ENCODE results near the gene CGNL1.
A peak's percentile ranks its signal among the peaks of the same experiment; 100 is the strongest.

Gene CGNL1

DNA sequence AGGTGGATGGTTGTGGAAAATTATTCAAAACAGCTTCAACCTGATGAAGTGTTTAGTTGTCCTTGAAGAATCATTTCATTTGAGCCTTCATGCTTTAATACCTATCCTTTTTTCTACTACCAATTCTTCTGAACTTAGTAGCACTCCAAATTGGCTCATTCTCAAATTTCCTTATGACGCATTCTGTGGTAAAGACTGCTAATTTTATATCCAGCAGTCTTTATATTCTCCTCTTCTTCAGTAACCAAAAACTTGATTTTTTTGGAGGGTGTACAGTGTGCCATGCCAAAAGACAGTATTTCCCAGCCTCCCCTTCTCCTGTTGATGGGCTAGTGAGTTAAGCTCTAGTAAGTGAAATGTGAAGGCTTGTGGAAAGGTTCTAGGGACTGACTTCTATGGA, 25.2 kb downstream of the CGNL1 start:
- Histone ChIP-seq H3K4me3 (ENCODE audit: insufficient read depth in 1 of 2, low read depth in 1 of 2, low read length in 2 of 2) (no peak overlapping the region), H3K9me3 (ENCODE audit: control insufficient read depth, low read length) (peaks cover 8% of the 10 kb centered on the region), H3K18ac (ENCODE audit: low read depth in 1 of 2, low read length in 2 of 2) (no peak overlapping the region), H3K79me1 (replicated peaks; ENCODE audit: low read length, poor library complexity, severe bottlenecking) (peaks cover 29% of the 10 kb centered on the region), H2BK15ac (ENCODE audit: low read depth, poor library complexity, severe bottlenecking) (no peak overlapping the region), H2AFZ (ENCODE audit: low read depth, low read length) (no peak overlapping the region), H3K14ac (ENCODE audit: low read length in 2 of 2) (no peak overlapping the region), H2BK12ac (ENCODE audit: low read length in 2 of 2) (no peak overlapping the region), H2AK5ac (ENCODE audit: low read length, severe bottlenecking) (no peak overlapping the region), H2BK120ac (ENCODE audit: low read depth, low read length) (no peak overlapping the region), H3K36me3 (ENCODE audit: control insufficient read depth in 1 of 2, insufficient read depth in 2 of 2, low read depth in 1 of 2, low read length in 2 of 2) (peaks cover 0 to 24% of the 10 kb centered on the region in 2 experiments), H3K4me1 (ENCODE audit: control insufficient read depth, insufficient read depth, low read depth, low read length) (peaks cover 12% of the 10 kb centered on the region), H2BK5ac (ENCODE audit: low read depth, low read length, poor library complexity, severe bottlenecking) (no peak overlapping the region), H3K27ac (ENCODE audit: low read length, poor library complexity, severe bottlenecking) (no peak overlapping the region), H3K23ac (ENCODE audit: low read length in 2 of 2) (no peak overlapping the region), H3K9ac (ENCODE audit: low read length) (no peak overlapping the region), H3K4ac (ENCODE audit: low read depth in 1 of 2, low read length in 2 of 2) (no peak overlapping the region), H3K4me2 (ENCODE audit: low read length, poor library complexity, severe bottlenecking) (no peak overlapping the region), H3K27me3 (ENCODE audit: control insufficient read depth in 1 of 2, insufficient read depth in 1 of 2, low read length in 2 of 2) (peaks cover 0 to 67% of the 10 kb centered on the region in 2 experiments), H4K91ac (ENCODE audit: low read length) (no peak overlapping the region), H4K8ac (ENCODE audit: low read length) (no peak overlapping the region)
- 100% methylated on average over 1 of the region's 1 CpG for WGBS
- DNase-seq, result no peak

DNA sequence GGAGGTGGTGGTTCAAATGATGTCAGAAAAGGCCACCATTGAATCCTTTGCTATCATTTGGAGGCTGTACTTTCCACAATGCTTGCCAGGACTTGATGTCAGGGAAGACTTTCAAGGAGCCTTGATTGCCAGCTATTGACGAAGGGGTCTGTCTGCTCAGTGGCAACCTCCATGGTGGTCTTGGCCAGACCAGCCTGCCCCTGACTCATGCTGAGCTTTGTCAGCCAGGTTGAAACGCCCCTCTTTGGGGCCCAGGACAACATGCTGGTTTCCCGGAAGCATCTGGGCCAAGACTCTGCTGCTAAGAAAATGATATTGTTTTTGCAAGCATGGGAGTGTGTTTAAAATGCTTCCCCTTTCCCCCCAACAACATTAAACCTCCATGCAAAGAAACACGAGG, 26.7 kb downstream of the CGNL1 start:
- Histone ChIP-seq H2AFZ (ENCODE audit: low read depth, low read length) (no peak overlapping the region), H3K4ac (ENCODE audit: low read depth in 1 of 2, low read length in 2 of 2) (no peak overlapping the region), H3K4me2 (ENCODE audit: low read length, poor library complexity, severe bottlenecking) (no peak overlapping the region), H4K8ac (ENCODE audit: low read length) (no peak overlapping the region), H2BK12ac (ENCODE audit: low read length in 2 of 2) (no peak overlapping the region), H3K27ac (ENCODE audit: low read length, poor library complexity, severe bottlenecking) (peak overlapping the region; percentile 13), H2BK5ac (ENCODE audit: low read depth, low read length, poor library complexity, severe bottlenecking) (no peak overlapping the region), H3K79me1 (replicated peaks; ENCODE audit: low read length, poor library complexity, severe bottlenecking) (peaks cover 30% of the 10 kb centered on the region), H3K9ac (ENCODE audit: low read length) (no peak overlapping the region), H3K9me3 (ENCODE audit: control insufficient read depth, low read length) (peaks cover 8% of the 10 kb centered on the region), H2BK15ac (ENCODE audit: low read depth, poor library complexity, severe bottlenecking) (no peak overlapping the region), H3K23ac (ENCODE audit: low read length in 2 of 2) (no peak overlapping the region), H4K91ac (ENCODE audit: low read length) (no peak overlapping the region), H3K4me3 (ENCODE audit: insufficient read depth in 1 of 2, low read depth in 1 of 2, low read length in 2 of 2) (no peak overlapping the region), H3K14ac (ENCODE audit: low read length in 2 of 2) (no peak overlapping the region), H3K27me3 (ENCODE audit: control insufficient read depth in 1 of 2, insufficient read depth in 1 of 2, low read length in 2 of 2) (peaks cover 0 to 59% of the 10 kb centered on the region in 2 experiments), H2BK120ac (ENCODE audit: low read depth, low read length) (no peak overlapping the region), H3K36me3 (ENCODE audit: control insufficient read depth in 1 of 2, insufficient read depth in 2 of 2, low read depth in 1 of 2, low read length in 2 of 2) (peaks cover 0 to 23% of the 10 kb centered on the region in 2 experiments), H3K18ac (ENCODE audit: low read depth in 1 of 2, low read length in 2 of 2) (no peak overlapping the region), H2AK5ac (ENCODE audit: low read length, severe bottlenecking) (no peak overlapping the region), H3K4me1 (ENCODE audit: control insufficient read depth, insufficient read depth, low read depth, low read length) (peaks cover 9% of the 10 kb centered on the region)
- no peak for DNase-seq
- 49% methylated on average over 2 of the region's 4 CpGs for WGBS

- Histone ChIP-seq H3K4ac (ENCODE audit: low read depth in 1 of 2, low read length in 2 of 2) (no peak overlapping the region), H3K9me3 (ENCODE audit: control insufficient read depth, low read length) (peaks cover 8% of the 10 kb centered on the region), H4K8ac (ENCODE audit: low read length) (no peak overlapping the region), H3K27me3 (ENCODE audit: control insufficient read depth in 1 of 2, insufficient read depth in 1 of 2, low read length in 2 of 2) (peaks cover 0 to 53% of the 10 kb centered on the region in 2 experiments), H2AK5ac (ENCODE audit: low read length, severe bottlenecking) (no peak overlapping the region), H4K91ac (ENCODE audit: low read length) (no peak overlapping the region), H3K27ac (ENCODE audit: low read length, poor library complexity, severe bottlenecking) (no peak overlapping the region), H2BK12ac (ENCODE audit: low read length in 2 of 2) (no peak overlapping the region), H3K79me1 (replicated peaks; ENCODE audit: low read length, poor library complexity, severe bottlenecking) (peaks cover 29% of the 10 kb centered on the region), H2AFZ (ENCODE audit: low read depth, low read length) (no peak overlapping the region), H3K4me1 (ENCODE audit: control insufficient read depth, insufficient read depth, low read depth, low read length) (peaks cover 8% of the 10 kb centered on the region), H3K4me2 (ENCODE audit: low read length, poor library complexity, severe bottlenecking) (no peak overlapping the region), H3K36me3 (ENCODE audit: control insufficient read depth in 1 of 2, insufficient read depth in 2 of 2, low read depth in 1 of 2, low read length in 2 of 2) (peaks cover 0 to 21% of the 10 kb centered on the region in 2 experiments), H2BK15ac (ENCODE audit: low read depth, poor library complexity, severe bottlenecking) (no peak overlapping the region), H3K14ac (ENCODE audit: low read length in 2 of 2) (no peak overlapping the region), H3K4me3 (ENCODE audit: insufficient read depth in 1 of 2, low read depth in 1 of 2, low read length in 2 of 2) (no peak overlapping the region), H3K18ac (ENCODE audit: low read depth in 1 of 2, low read length in 2 of 2) (no peak overlapping the region), H2BK120ac (ENCODE audit: low read depth, low read length) (no peak overlapping the region), H3K23ac (ENCODE audit: low read length in 2 of 2) (no peak overlapping the region), H3K9ac (ENCODE audit: low read length) (no peak overlapping the region), H2BK5ac (ENCODE audit: low read depth, low read length, poor library complexity, severe bottlenecking) (no peak overlapping the region)
- WGBS, result 46% methylated on average over 5 of the region's 5 CpGs
- DNase-seq, result no peak
These were observed 27.4 kb downstream of the CGNL1 start for GRCh38 chr15:57403566-57404325.

DNA sequence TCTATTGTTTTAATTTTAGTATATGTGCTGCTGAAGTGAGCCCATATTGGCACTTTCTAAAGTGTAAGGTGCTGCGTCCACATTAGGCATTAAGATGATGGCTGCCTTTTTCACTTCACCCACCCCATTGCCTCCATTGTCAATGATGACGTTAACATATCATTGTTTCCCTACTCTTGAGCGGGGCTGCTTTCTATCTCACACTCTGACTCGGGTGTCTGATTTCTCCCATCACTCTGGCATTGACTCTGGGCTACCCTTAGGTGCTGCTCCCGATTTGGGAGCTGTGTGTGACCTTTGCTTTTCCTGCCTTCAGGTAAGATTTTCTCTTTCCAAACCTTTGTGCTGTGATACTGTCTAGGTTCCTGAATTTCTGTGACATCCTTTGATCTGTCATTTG, 28.8 kb downstream of the CGNL1 start:
- no peak overlapping the region for H3K18ac ChIP-seq (ENCODE audit: low read depth in 1 of 2, low read length in 2 of 2)

More for the DNA sequence above, 28.8 kb downstream of the CGNL1 start:
- WGBS, result 70% methylated on average over 5 of the region's 5 CpGs
- no peak overlapping the region for H2BK120ac ChIP-seq (ENCODE audit: low read depth, low read length)
- peaks cover 8% of the 10 kb centered on the region for H3K9me3 ChIP-seq (ENCODE audit: control insufficient read depth, low read length)
- peaks cover 6% of the 10 kb centered on the region for H3K4me1 ChIP-seq (ENCODE audit: control insufficient read depth, insufficient read depth, low read depth, low read length)
- no peak overlapping the region for H2BK15ac ChIP-seq (ENCODE audit: low read depth, poor library complexity, severe bottlenecking)
- H2BK12ac ChIP-seq (ENCODE audit: low read length in 2 of 2), result no peak overlapping the region
- H3K9ac ChIP-seq (ENCODE audit: low read length), result no peak overlapping the region
- no peak for DNase-seq
- no peak overlapping the region for H3K4me2 ChIP-seq (ENCODE audit: low read length, poor library complexity, severe bottlenecking)
- H3K79me1 ChIP-seq (replicated peaks; ENCODE audit: low read length, poor library complexity, severe bottlenecking), result peaks cover 36% of the 10 kb centered on the region
- H3K4ac ChIP-seq (ENCODE audit: low read depth in 1 of 2, low read length in 2 of 2), result no peak overlapping the region
- no peak overlapping the region for H4K8ac ChIP-seq (ENCODE audit: low read length)
- H4K91ac ChIP-seq (ENCODE audit: low read length), result no peak overlapping the region
- no peak overlapping the region for H3K23ac ChIP-seq (ENCODE audit: low read length in 2 of 2)
- no peak overlapping the region for H3K27ac ChIP-seq (ENCODE audit: low read length, poor library complexity, severe bottlenecking)
- H3K14ac ChIP-seq (ENCODE audit: low read length in 2 of 2), result no peak overlapping the region
- peaks cover 0 to 48% of the 10 kb centered on the region in 2 experiments for H3K27me3 ChIP-seq (ENCODE audit: control insufficient read depth in 1 of 2, insufficient read depth in 1 of 2, low read length in 2 of 2)
- H2AFZ ChIP-seq (ENCODE audit: low read depth, low read length), result no peak overlapping the region
- no peak overlapping the region for H3K4me3 ChIP-seq (ENCODE audit: insufficient read depth in 1 of 2, low read depth in 1 of 2, low read length in 2 of 2)
- H3K36me3 ChIP-seq (ENCODE audit: control insufficient read depth in 1 of 2, insufficient read depth in 2 of 2, low read depth in 1 of 2, low read length in 2 of 2), result peaks cover 0 to 29% of the 10 kb centered on the region in 2 experiments
- no peak overlapping the region for H2AK5ac ChIP-seq (ENCODE audit: low read length, severe bottlenecking)
- no peak overlapping the region for H2BK5ac ChIP-seq (ENCODE audit: low read depth, low read length, poor library complexity, severe bottlenecking)
